Hematopoietic multipotent progenitor cell treated with erythropoietin and hydrocortisone succinate and interleukin-3 and kit ligand, for 8 days (in vitro differentiated cells): ENCODE measurements around the gene TTC6.
"Not testable (repeated sequence)": the region's sequence is repeated elsewhere in the genome, so short reads cannot be mapped to it uniquely, and the experiment has no call there.

Experiments used
- DNase-seq: peaks from one replicate; pipeline ENCODE4 v3.0.0-alpha.2; 2015

Gene TTC6, protein sequence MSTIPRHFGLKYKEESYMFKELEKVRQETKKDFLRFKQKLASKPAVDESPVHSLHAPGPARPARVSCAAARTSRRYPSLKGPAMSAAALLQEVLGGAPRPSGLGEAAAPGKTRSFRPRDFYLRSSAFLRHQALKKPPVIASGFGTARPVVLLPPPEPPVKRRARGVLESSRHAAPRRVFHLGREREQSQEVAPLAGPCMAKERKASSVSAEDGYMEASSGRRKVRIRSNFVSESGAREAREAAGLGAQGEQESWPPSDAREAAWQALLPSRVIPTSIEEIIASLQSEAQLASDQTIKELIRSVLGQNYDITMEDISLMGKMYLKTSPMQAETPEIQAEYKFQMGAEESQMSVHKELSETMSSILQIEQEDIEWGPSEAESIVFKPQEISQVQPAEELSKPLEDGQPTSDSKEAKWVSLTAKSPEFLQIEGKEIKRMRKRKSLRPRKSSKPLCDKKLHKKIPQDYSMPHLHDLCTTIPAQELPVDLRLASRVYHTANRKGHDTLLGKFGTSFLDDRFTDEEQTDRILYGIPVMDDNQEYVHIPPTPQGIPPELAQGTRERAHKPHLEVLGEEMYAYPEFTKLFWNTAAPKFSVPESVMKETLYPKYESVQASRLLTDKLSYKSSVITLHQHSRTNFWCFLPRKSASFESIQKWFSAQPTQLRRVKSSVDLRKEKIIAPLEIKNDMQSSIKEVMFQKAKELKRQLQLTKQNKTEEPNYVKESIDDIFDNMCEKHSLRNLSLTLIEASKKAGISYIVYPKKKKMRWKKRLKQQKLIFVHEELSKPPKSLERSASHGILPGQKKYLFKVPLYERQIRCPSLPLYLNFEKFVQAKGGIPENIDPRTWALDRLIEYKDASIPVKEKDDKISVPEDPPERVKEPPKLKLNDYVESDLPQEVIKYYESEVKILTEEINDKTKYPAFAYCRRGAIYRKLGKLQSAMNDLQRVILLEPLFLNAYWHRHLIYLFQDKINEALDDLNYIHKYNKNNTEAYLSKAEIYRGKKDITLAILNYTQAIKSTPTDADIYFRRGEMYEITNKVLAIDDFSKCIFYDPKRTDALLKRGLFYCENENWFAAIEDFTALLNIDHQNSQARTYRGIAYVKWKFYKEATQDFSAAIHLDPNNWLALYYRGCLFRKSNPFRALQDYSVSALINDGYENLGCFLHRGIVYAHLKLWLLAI (N-terminal part only)

DNA sequence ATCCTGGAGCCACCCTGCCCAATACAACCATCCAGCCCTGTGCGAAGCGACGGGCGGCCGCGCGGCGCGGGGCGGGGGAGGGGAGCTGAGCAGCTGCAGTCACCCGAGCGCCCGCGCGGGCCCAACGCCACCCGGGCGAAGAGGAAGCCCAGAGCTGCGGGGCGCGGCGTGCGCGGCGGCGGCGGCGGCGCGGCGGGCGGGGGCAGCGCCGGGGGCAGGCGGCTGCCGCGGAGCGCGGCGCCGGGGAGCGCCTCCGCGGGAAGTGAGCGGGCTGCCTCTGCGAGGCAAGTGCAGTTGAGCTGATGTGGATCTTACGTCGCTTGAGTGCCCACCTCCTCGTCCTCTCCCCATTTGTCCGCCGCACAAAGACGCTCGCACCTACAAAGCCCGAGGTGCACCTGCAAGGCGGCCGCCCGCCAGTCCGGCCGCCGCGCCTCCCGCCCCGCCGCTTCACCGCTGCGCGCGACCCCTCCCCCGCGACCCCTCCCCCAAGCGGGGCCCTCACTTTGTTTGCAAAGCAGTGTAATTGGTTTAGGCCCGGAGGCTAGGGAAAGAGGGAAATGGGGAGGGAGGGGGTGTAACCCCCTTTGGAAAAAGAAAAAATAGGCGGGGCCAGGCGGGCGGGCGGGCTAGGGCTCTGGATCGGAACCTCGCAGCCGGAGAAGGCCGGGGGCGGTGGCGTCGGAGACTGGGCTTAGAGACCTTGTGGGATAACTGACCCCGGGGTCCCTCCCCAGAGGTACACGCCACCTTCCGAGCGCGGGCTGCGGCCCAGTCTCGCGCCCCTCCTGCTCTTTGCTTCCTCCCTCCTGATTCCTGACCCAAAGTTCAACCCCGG lies at the start of gene TTC6, which contains the start of gene FOXA1:
Gene TTC6, plus strand, starts transcription at position 659 of the 838 bp plus-strand sequence. CDS start 26,436 bp downstream, outside the sequence.
Gene FOXA1, minus strand, starts transcription at position 279 of the 838 bp plus-strand sequence. Its CDS starts 277 bp downstream, at position 2.
- DNase-seq = no peak

DNA sequence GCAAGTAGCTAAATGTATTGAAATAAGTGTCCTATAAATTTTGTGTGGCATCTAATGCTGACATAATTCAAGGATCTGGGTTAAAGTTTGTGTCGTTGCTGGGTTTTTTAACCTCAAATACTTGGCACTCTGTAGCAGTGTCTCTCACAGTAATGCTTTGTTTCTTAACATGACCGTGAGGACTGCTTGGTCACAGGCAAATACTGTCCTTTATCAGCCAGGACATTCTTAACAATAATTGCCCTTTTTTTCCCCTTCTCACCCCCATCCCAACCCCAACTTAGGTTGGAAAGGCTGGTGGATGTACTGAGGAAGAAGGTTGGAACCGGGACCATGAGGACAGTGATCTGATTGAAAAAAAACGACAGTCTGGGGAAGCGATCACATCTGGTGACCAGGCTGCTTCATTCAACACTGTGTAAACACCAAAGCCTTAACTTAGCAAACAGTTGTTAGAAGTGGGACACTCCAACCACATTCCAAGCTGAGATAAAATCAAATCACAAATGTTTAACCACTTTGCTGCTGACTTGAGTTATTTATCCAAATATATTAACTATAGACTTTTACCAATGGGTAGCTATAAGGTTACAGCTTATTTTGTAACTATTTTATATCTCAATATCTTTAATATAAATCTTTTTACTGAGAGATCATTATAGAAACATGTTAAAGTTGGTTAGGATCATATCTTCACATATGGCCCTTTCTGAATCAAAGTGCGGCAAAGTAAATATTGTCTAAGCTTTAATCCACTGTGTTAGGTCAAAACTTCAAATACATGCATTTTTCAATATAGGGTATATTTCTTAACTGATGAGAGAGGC lies 48.6 kb upstream of the TTC6 start:
- DNase-seq = no peak

DNA sequence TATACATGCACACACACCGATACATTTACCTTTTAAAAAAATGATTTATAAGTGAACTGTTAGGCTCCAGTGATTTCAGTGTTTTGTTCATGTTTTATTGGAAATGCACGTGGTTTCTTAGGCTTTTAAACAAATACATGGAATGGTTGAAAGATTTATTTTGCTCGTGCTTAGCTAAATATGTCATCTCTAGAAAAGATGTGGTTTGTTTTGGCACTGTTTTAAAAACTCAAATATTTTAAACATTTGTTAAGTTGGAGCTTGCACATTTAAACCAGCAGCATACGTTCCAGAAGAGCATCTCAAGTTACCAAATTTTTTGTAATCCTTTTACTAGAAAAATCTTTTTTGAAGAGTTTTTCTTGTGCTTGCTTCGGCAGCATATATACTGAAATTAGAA lies 44.9 kb upstream of the TTC6 start:
- DNase-seq = no peak

DNA sequence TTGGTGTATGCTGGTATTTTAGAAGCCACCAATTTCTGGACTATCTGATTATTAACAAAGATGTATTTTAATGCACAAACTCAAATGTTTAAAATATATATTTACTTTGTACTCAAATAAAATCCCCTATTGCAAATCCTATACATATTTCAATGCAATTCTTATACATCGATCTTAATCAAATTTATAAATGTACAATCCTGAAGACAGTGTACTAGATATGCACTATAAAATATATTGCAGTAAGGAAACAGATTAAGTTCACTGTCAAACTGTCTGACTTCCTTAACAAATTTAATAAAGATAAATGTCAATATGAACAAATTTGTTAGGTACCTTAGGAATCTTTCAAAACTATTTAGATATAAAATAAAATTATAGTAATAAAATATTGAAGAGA lies 44.3 kb upstream of the TTC6 start:
- no peak for DNase-seq

DNA sequence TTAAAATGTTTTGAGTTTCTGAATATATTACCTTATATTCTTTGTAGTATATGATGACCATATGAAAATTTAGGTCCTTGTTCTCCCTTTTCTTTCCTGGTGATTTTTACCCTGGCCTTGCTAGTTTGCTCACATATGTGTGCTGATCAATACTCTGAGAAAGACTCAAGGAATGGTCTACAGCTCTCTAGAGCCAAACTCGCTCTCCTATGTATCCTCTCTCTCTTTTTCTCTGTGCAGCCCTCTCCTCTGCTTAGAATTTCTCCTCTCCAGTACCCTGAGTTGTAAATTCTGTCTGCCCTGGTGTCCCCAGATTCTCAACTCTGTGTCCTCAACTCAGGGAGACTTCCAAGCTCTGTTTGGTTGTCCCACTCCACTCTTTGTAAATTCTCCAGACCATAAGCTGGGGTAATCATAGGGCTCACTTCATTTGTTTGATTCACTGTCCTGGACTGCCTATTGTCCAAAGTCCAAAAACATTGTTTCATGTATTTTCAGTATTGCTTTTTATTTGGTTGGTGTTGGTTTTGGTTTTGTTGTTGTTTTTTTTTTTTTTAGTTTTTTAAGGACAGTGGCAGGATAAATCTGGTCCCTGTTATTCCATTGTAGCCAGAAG lies 41.4 kb upstream of the TTC6 start:
- DNase-seq = no peak

DNA sequence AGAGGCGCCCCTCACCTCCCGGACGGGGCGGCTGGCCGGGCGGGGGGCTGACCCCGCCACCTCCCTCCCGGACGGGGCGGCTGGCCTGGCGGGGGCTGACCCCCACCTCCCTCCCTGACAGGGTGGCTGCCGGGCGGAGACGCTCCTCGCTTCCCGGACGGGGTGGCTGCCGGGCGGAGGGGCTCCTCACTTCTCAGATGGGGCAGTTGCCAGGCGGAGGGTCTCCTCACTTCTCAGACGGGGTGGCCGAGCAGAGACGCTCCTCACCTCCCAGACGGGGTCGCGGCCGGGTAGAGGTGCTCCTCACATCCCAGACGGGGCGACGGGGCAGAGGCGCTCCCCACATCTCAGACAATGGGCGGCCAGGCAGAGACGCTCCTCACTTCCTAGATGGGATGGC lies 39.8 kb upstream of the TTC6 start:
- not testable (repeated sequence) for DNase-seq

DNA sequence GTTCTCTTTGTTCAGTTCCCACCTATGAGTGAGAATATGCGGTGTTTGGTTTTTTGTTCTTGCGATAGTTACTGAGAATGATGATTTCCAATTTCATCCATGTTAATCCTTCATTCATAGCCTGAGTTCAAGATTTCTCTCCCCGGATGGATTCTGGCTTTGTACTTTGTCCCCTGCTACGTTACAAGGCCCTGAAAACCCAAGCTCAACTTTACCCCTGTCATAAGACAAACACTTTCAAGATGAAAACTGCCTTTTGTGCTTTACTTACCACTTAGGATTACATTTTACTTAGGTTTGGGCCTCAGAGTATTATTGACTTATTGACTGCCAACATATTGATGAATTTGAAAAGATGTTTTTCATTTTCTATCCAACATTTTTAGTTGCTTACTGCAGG lies 36.7 kb upstream of the TTC6 start:
- no peak for DNase-seq

DNA sequence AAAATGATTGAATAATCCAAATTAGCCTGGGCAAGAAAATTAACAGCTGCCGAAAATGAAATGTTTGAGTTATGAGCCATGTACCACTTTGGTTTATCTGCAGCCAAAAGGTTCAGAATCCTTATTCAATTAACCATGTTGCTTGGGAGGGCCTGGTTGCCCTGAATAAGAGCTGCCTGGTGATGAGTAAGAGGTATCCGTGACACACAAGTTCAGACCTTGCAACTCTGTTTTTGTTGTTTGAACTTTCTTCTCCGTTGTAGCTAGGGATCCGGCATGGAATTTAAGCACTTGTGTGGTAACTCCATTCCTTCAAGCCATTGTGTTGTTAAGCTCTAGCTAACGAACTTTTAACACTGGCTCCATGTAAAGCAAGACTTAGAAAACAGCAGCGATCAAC lies 36.0 kb upstream of the TTC6 start:
- no peak for DNase-seq

DNA sequence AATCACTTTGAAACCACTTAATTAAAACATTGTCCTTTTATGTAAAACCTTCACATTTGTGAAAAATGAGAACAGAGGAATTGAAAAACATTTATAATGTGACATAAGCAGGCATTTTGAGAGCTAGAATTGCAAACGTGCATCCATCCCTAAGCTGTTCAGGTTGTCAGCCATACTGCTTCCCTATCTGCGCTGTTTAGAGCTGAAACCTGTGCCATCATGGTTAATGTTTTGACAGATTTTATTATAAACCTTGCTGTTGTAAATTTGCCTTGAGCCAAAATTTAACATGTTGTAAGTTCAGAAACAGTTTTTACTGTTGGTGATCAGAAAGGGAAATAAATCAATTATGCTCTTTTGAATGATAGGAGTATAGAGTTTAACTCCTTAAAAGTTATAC lies 32.2 kb upstream of the TTC6 start:
- DNase-seq = no peak

DNA sequence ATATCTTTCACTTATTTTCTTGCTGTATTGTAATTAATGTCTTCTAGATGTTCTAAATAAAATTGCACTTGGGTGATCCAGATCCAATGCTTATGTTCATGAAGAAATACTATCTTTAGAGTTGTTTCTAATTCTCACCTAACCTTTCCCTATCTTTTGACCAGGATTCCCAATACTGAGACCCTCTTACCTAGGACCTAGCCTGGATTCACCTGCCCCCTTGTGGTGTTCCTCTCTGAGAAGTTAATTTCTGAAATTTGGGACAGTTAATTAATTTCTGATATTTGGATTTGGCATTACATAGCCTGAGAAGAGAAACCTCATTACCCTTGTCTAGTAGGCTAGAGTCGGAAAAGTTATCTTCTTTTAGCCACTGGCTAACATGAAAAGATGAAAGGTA lies 29.9 kb upstream of the TTC6 start:
- no peak for DNase-seq

DNA sequence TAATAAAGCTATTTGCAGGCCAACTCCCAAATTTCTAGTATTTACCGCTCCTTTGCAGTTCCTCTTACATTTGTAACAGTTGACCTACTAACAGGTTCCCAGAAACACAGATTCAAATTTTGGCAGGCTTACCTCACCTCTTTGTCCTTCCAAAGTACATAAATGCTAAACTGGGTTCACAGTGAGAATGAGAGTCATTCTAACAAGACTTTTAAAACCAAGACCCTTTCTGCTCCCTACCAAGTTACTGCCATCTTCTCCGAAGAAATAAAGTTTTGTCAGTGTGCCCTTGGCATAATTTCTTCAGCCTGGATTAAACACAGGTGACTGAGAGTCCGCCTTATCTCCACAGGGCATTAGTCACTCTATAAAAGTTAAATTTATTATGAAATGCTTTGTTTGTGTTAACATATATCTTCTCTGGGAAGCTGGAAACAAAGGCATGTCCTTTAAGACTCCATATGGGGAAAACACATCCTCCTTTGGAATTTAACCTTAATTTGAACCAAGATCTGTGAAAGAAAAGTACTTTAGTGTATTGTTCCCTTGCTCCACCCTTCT lies 28.5 kb upstream of the TTC6 start:
- no peak for DNase-seq

DNA sequence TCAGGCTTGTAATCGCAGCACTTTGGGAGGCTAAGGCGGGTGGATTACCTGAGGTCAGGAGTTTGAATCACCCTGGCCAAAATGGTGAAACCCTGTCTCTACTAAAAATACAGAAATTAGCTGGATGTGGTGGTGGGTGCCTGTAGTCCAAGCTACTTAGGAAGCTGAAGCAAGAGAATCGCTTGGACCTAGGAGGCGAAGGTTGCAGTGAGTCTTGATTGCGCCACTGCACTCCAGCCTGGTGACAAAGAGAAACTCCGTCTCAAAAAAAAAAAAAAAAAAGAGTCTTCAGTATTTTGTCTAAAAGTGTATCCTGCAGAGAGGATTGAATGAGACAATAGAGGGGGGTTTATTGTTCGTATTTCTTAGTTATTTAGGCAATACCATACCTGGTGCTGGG lies 25.7 kb upstream of the TTC6 start:
- DNase-seq = no peak

DNA sequence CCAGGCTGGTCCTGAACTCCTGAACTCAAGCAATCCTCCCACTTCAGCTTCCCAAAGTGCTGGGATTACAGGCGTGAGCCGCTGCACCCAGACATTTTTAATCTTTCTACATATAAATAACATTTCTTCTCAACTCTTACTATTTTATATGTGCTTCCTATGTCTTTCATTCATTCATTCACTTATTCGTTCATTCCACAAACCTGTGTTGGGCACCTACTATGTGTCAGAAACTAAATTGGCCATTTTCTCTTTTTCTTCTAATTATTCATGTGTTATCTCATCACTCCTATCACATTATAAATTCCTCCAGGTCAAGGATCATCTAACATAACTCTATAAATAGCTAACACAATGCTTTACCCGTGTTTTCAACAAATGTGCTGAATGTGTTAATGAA lies 24.0 kb upstream of the TTC6 start:
- DNase-seq = no peak

DNA sequence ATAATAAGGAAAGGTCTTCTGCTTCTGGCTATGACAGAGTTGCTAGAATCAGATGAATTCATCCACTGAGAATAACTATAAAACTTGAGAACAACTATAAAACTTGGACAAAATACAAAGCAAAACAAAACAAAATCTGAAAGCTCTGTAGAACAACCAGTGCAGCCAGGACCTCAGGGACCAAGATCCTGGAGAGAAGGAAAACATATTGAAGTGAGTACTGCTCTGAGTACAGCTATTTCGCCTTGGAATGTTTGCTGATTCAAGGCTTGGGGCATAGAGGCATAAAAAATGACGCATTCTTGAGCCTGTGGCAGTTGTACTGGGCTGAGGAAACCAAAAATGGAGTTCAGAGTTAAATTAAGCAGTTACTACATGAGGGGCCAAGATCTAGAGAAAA lies 22.1 kb upstream of the TTC6 start:
- DNase-seq = no peak

DNA sequence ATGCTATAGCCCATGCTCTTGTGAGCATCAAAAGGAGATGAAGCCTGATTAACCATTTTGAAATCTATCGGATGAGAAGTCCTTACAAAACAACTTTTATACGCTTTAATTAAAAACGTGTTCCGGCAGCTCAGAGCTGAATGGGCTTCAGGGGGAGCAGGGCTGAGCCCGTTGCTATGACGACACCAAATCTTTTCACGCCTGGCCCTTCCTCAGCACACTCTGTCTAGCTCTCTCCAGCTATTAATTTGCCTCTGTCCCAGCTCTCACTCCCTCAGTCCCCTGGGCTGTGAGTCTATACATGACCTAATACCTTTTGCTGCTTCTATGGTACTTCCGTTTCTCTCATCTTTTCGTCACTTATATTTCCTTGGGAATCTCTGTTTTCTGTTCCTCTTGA lies 16.2 kb upstream of the TTC6 start:
- no peak for DNase-seq

DNA sequence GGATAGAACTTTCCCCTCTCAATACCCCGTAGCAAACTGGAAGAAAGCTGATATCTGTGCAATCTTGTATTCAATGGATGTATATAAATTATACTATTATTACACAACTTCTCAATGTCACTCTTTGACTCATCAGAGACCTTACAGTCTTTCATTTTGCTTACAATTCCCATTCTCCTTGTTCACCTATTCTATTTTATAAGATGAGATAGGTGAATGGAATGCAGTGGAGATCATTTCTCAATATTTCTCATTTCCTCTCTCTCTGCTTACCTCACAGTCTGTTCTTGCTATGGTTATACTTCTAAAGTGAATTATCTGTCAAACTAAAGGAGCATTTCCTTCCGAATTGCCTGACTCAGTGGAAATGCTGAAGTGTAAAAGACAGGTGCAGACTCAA lies 15.3 kb upstream of the TTC6 start:
- no peak for DNase-seq

DNA sequence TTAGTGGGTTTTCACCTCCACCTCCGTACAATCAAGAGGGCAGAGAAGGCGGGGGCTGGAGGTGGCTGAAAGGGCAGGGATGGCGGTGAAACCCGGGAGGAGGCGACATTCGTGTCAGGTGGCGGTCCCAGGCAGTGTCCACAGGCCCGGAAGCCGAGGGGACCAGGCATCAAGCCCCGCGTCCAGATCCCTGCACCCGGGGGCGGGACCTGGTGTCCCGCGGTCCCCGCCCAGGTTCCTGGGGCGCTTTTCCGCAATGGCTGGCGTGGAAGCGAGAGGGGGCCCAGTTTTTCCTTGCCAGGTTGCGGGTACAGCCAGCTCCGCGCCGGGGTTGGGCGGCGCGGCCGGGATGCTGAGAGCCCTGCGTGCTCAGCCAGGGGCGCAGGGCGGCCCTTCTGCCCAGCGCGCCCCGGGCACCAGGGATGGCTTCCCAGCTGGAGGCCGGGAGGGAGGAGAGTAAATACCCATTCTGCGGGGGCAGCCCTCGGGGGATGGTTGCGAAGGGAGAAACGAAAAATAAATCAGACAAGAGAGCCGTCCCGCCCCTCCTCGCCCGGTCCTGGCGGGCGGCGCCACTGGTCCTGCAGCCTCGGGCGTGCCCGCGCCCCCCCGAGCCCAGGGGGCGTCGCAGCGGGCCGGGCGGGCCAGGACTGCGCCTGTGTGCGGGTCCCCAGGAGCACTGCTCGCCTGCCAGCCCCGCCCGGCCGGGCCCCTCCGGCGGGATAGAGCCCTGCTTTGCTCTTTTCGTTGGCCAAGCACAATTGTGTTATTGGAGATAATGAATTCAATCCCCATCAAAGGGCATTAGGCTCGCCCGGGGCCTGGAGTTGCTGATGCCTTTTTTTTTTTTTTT lies 11.8 kb upstream of the TTC6 start:
- no peak for DNase-seq

DNA sequence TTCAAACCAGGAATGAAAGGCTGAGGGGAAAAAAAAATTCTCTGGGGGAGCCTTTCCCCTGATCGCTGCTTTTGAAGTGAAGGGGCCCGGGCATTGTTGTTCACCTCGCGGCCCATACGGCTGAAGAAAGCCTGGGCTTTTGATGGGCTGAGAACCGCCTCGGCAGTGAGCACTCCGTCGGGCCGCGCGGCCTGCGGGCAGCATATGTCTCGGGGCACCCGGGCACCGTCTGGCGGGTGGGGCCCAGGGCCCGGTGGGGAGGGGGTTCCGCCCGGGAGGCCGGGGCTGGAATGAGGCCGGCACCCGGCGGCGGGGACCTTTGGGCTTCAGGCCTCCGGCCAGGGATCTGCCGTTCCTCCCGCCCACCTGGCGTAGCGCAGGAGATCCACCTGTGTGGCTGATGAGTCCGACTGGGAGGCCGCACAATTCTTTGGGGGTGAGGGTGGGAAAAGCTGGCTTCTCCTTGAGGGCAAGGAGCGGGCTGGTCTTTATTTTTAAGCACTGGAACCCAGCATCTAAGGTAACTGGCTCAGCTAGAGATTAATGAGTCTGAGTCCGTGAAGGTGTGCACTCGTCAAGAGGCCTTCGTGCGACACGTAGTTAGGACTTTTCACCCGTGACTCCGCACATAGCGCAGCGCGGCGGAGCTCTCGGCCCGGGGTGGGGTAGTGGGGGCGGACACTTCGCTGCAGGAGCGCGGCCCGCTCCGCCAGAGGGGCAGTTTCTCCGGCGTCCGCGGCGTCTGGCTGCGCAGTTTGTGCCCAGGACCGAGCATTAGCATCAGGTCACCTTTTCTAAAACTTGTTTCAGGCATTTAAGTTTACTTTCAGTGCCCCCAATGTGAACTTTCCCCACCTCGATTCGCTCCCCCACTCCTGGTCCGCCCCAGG lies 11.0 kb upstream of the TTC6 start:
- no peak for DNase-seq

DNA sequence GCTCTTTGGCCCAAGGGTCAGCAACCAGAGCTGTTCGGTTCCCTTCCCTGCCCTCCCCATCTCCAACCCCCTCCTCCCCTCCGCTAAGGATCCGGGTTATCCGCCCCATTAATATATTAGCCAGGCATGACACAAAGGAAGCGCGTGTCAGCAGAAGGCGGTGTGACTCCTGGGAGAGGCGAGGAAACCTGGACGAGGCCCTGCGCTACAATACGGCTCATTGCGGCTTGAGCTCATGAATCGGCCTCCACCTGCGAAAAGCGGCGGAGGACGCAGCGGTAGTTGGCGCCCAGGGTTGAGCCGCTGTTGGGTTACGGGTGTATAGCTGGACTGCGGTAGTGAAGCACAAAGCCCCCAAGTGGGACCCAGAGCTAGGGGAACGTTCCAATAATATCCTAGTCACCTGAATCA lies 10.3 kb upstream of the TTC6 start:
- DNase-seq = no peak
